NCI-H446 (cell line): ENCODE measurements around the gene CNNM4.

ENCODE experiments used
- DNase-seq, 2 experiments: peaks; one replicate each; lab custom pipeline; 2025; lab: John Stamatoyannopoulos, UW

The CNNM4 gene

DNA sequence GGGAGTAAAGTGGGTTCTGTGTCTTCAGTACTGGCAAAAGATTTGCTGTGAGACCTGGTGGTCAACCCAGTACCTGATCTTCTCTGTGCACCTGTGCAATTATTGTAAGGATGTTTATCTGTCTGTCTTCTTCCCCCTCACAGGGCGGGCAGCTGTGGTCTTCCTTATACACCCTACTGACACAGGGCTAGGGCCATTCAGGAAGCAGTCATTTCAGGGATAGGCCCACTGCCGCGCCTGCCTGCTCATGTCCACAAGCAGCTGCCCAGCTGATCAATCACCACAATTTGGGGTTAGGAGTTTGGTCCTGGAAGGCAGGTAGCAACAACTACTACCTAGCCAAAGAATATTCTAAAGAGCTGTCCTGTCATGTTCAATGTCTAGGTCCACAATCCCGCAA lies 1.2 kb upstream of the CNNM4 start:
- DNase-seq: no peak

GRCh38 chr2:96760986-96761832 lies 507 bp downstream of the CNNM4 start:
- DNase-seq: no peak

DNA sequence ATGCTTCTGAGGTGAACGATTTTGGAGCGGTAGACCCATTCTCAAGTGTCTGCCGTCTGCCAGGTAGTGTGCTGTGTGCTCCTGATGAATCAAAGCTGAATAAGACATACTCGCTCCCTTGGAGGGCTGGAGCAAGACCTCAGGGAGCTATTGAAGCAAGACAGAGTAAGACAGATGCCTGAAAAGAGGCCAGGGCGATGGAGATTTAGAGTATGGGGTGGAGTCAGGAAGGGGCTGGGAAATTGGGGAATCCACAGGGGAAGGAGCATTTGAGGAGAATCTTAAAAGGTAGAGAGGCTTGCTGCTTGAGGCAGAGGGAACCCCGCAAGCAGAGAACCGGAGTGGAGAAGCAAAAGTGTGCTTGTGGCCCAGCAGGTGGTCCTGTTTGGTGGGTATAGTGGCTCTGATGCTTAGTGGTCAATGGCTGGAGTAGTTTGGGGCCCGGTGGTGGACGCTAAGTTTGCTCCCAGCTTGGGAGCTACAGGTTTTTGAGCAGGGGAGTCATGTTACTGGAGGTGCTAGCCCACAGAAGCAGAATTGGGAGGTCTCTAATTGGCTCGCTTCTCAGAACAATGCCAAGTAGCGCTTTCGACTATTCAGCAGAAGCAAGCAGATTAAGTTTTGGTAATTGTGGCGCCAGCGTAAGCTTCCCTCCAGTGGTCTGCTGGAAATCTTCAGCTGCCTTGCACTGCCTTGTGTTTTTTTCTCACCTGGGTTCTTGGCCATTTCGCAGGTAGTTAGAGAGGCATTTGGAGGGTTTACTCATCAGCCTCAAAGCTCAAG lies 2.0 kb downstream of the CNNM4 start:
- peak in 1 of 2 experiments; percentile 14 for DNase-seq

DNA sequence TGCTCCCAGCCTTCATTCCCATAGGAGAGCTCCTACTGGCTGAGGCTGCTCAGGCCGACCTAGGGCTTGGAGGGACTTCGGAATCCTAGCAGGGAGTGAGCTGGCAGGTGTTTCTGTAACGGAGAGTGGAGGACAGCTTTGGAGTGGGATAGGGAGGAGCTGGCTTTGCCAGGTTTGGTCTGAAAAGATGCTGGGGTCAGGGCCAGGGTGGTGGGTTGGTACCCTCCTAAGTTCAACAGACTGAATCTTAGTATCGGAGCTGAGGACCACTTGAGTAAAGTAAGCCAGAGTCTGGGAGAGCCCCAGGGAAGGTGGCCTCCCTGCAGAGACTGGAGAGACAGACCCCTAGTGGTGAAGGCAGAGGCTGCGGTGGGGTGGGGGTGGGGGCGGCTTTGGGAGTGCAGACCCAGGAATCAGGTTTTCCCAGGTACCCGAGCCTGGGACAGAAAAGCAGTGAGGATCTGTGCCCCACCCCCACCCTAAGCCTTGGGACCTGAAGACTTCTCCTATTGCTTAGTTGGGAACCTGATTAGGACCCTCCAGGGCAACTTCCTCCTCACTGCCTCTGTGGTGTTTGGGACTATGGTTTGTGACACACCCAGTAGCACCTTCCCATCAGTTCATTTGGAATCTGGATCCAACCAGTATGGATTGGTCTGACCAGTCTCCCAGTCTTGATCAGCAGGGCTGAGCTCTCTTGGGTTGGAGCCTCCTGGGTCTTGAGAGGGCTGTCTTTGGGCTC lies 3.0 kb downstream of the CNNM4 start:
- peak in 1 of 2 experiments; percentile 8 for DNase-seq

DNA sequence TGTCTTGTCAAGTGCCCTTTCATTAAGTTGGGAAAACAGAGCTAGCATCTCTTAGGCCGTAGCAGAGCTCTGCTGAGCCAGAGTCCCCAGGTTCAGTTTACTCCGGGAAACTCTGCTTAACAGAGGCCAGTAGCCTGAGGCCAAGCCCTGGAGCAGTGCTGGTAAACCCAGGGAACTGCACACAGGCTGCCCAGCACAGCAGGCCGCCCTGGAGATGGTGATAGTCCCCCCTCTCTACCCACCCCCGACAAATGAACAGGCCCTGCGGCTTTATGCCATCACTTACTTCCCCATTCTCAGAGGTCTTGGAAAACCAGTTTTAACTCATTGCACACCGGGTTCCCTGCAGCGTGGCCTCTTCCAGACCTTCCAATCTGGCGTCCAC lies 3.5 kb downstream of the CNNM4 start:
- DNase-seq: no peak

DNA sequence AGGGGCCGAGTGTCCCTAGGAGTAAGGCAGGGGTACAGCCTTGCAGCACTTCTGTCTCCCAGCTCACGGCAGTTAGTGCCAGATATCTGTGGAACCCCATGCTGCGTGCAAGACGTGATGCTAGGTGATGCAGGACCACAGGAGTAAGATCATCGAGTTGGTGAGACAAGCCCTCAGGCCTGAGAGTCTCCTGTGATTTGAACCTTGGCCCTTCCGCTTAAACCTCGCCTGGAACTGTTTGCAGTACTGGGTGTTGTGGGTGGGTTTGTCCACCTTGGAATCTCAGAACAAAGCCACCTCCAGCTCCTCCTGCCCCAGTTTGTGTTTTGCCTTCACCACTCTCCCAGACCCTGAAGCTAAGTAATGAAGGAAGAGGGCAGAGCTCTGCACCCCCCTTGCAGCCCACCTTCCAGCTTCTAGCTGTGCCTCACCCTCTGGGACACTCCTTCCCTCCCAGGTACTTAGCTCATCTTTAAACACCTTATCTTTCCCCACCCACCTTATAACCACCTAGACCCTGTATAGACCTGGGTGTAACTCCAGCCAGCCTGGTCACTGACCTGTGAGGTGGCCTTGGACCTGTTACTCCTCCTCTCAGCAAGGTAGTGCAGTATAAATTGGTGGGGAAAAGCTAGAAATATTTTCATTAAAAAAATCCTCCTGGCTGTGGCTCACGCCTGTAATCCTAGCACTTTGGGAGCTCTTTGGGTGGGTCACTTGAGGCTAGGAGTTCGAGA lies 6.6 kb downstream of the CNNM4 start:
- DNase-seq: no peak

- no peak for DNase-seq
These were observed 7.4 kb downstream of the CNNM4 start for GRCh38 chr2:96768083-96768561.

DNA sequence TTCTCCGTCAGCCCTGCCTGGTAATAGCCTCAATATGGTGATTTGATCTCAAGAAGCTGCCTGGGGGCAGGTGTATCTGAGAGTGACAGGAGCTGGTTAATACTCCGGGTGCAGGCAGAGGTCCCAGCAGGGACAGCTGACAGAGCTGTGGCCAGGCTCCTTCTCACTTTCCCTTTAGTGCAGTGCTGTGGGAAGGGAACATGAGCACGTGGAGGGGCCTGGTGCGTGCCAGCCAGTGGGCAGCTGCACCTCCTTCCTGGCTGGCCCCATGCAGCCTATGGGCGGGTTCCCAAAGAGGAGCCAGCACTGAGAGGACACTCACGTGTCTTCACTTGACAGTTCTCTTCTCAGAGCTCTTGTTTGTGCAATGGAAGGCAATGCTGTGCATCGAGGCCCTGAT lies 9.1 kb downstream of the CNNM4 start:
- no peak for DNase-seq

DNA sequence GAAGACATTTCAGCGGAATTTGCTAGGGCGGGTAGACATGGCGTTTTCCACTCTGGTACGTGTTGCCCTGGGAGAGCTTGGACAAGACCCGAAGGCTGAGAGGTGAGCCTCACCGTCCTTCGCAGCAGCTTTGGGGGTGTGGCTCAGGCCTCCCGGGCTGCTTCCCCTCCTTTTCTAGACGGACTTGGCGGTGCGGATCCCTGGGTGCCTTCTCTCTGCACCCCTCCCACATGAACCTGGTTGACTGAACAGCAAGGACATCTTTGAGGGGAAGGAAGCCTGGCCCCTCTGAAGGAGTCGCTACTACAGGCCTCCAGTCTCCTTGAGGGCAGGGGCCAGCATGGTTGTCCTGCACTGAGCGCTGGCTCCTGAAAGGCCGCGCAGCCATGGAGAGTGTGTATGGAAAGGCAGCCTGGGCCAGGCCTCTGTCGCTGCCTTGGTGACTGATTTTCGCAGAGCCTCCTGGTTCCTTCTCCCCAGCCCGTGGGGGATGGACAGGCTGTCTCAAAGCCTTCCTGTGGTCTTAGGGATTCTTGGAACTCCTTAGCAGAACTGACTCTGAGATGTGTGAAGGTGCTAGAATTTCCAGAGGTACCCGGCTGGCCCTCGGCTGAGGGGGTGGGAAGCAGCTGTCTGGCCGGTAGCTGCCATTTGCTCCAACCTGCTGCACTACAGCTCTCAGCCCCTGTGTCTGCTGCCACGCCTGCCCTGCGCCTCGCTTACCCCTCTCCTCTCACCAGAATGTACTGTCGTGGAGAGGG lies 9.9 kb downstream of the CNNM4 start:
- no peak for DNase-seq

DNA sequence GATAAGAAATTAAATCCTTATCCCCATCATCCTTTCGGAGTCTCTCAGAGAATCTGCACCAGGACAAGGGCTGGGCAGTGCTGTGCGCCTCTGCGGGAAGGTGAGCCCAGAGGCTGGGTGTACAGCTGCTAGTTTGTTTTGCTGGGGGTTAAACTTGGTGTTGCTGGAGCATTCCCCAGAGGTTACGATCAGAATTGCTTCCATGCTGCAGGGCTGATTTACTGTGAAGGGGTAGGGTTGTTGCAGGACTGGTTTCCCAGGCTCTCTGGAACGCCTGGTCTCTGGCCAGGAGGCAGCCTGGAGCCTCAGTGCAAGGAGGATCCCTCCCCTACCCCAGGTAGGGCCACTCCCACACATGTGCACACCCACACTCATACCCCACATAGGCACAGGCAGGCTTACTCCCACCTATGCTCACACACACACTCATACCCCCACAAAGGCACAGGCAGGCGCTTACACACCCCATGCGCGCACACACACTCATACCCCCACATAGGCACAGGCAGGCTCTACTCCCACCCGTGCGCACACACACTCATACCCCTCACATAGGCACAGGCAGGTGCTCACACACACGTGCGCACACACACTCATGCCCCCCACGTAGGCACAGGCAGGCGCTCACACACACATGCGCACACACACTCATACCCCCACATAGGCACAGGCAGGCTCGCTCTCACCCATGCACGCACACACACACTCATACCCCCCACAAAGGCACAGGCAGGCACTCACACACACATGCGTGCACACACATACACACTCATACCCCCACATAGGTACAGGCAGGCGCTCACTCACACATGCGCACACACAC lies 11.3 kb downstream of the CNNM4 start:
- no peak for DNase-seq

DNA sequence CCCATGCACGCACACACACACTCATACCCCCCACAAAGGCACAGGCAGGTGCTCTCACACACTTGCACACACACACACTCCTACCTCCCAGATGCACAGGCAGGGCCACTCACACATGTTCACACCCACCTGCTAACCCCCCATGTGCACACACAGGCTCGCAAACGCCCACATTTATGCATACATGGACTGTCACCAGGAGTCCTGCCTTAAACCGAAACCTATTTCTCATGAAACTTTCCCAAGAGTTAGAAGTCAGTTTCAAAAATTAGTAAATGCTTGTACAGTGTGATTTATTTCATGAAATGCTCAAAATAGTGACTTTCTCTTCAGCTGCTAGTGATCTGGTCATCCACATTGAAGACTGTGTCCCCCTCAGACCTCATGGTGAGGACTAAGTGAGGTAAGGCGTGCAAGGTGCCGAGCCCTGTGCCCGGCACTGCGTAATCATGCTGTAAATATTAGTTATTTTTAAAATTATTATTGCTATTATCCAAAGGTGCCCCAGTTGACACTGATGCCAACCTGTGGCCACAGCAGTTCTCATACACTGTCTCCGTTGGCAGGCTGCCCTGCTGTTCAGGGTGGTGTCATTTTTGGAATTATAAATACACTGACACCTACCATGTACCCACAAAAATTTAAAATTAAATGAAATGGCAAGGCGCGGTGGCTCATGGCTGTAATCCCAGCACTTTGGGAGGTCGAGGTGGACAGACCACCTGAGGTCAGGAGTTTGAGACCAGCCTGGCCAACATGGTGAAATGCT lies 12.4 kb downstream of the CNNM4 start:
- DNase-seq: no peak

GRCh38 chr2:96773922-96774321 lies 13.2 kb downstream of the CNNM4 start:
- DNase-seq: no peak

DNA sequence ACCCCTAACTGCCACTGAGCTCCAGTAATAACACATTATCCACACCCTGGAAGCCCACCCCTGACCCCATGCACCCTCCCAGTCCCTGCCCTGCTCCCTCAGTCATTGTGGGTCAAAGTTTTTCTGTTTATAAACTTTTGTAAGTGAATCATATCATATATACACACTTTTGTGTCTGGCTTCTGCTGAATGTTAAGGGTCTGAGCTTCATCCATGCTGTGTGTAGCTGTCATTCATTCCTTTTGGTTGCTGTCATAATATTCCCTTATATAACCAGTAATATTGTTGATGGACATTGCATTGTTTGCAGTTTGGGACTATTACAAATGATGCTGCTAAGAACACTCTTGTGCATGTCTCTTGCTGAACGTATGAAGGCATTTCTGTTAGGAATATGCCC lies 14.5 kb downstream of the CNNM4 start:
- DNase-seq: no peak

GRCh38 chr2:96783388-96783787 lies 22.7 kb downstream of the CNNM4 start:
- DNase-seq: no peak

GRCh38 chr2:96787411-96787810 lies 26.7 kb downstream of the CNNM4 start:
- no peak for DNase-seq

- DNase-seq: peak in 1 of 2 experiments; percentile 27
These were observed 27.9 kb downstream of the CNNM4 start for GRCh38 chr2:96788442-96789244.

DNA sequence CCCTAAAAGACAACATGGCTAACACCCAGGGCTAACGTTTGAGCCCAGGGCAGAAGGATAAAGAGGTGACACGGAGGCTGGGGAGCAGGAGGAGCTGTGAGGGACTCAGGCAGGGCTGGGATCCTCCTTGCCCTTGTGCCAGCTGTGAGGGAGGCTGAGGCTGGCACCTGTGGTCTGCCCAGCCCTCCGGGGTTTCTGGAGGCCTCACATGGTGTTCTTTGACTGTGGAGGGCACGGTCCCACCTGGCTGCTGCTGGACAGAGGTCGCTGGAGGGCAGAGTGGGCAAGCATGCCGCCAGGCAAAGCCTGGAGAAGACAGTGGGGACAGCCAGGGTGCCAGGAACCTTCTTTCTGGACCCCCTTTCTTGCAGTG lies 28.5 kb downstream of the CNNM4 start:
- no peak for DNase-seq
